Endothelial cell of umbilical vein (primary cell): ENCODE measurements around the gene CAMTA1. TPM values are rescaled to one million over a fixed set of nuclear protein-coding genes. Genes with fewer than 3 reads are reported as not detected.
A peak's percentile ranks its signal among the peaks of the same experiment; 100 is the strongest.

Experiments used
- BruUV-seq: library from RNA; stranded (reverse); fragments of 400-500 nt; replicated peaks from 2 replicates; lab custom pipeline; 2021; lab: Mats Ljungman, UMichigan
- CTCF ChIA-PET: fragments of 300-600, 350-600 bp; sonication (Branson Sonifier 250); formaldehyde crosslinking; loops from one replicate; lab custom pipeline; 2021; ENCODE audit warnings: antibody characterized with exemption, inconsistent platforms; lab: Charles Lee
- POLR2A ChIA-PET: fragments of 300-600, 350-600 bp; sonication (Branson Sonifier 250); formaldehyde crosslinking; loops from one replicate; lab custom pipeline; 2021; ENCODE audit warnings: antibody characterized with exemption, inconsistent platforms; lab: Charles Lee
- DNase-seq: peaks from one replicate; pipeline ENCODE4 v3.0.0-alpha.2; 2011; ENCODE audit warnings: low read depth, low spot score
- FAIRE-seq: peaks from 2 replicates; lab custom pipeline; 2011; peaks lifted over from hg19 to GRCh38; lab: Jason Lieb, UNC
- H2AFZ ChIP-seq: 2 replicates; pipeline ENCODE4 v1.6.0; 2012; ENCODE audit warnings: low read depth, low read length, control low read depth, inconsistent platforms
- H3K27ac ChIP-seq: 2 replicates; pipeline ENCODE4 v1.5.1; 2011; ENCODE audit warnings: low read depth, mild to moderate bottlenecking, control low read depth, low read length, moderate library complexity; ENCODE audit not compliant: insufficient read depth
- H3K27me3 ChIP-seq, 2 experiments: 2 replicates each; pipeline versions ENCODE4 v1.6.0 to v1.6.1; 2011; ENCODE audit warnings: low read length in 2 of 2, mixed read lengths in 1 of 2; ENCODE audit not compliant: control insufficient read depth in 2 of 2, insufficient read depth in 2 of 2
- H3K36me3 ChIP-seq, 2 experiments: 2 replicates in 1 of 2; 3 replicates in 1 of 2; pipeline ENCODE4 v1.5.1; 2011; ENCODE audit warnings: low read length in 2 of 2, mild to moderate bottlenecking in 1 of 2, moderate library complexity in 1 of 2; ENCODE audit not compliant: control insufficient read depth in 2 of 2, insufficient read depth in 2 of 2; ENCODE audit errors: extremely low read depth in 1 of 2
- H3K4me1 ChIP-seq: 3 replicates; pipeline ENCODE4 v1.5.1; 2011; ENCODE audit warnings: mild to moderate bottlenecking, low read length; ENCODE audit not compliant: control insufficient read depth, insufficient read depth; ENCODE audit errors: extremely low read depth
- H3K4me2 ChIP-seq: 2 replicates; pipeline ENCODE4 v1.6.1; 2011; ENCODE audit warnings: low read length, control low read depth, mixed read lengths; ENCODE audit not compliant: insufficient read depth
- H3K4me3 ChIP-seq, 3 experiments: fragments of 200-600 bp in 1 of 3; sonication (generic), shearing (Covaris generic) in 1 of 3; replicated peaks in 1 of 3; 2 replicates each; pipeline ENCODE4 v1.5.1; 2011 to 2016; ENCODE audit warnings: control low read depth in 3 of 3, low read length in 3 of 3, mild to moderate bottlenecking in 2 of 3, inconsistent platforms in 1 of 3, low read depth in 1 of 3, moderate library complexity in 1 of 3; ENCODE audit not compliant: insufficient read depth in 1 of 3
- H3K79me2 ChIP-seq: 2 replicates; pipeline ENCODE4 v1.6.0; 2012; ENCODE audit warnings: low read length, inconsistent platforms; ENCODE audit not compliant: control insufficient read depth, insufficient read depth
- H3K9ac ChIP-seq: replicated peaks from 2 replicates; pipeline ENCODE3; 2011; ENCODE audit warnings: low read length, control low read depth; ENCODE audit not compliant: insufficient read depth; ENCODE audit errors: extremely low read depth
- H3K9me1 ChIP-seq: replicated peaks from 3 replicates; pipeline ENCODE4 v1.6.0; 2011; ENCODE audit warnings: mild to moderate bottlenecking, low read length; ENCODE audit not compliant: control insufficient read depth, insufficient read depth; ENCODE audit errors: extremely low read depth
- H3K9me3 ChIP-seq: replicated peaks from 2 replicates; pipeline ENCODE4 v1.5.1; 2012; ENCODE audit warnings: low read length, inconsistent platforms; ENCODE audit not compliant: control insufficient read depth, insufficient read depth
- H4K20me1 ChIP-seq: replicated peaks from 2 replicates; pipeline ENCODE3; 2011; ENCODE audit warnings: mild to moderate bottlenecking, low read length; ENCODE audit not compliant: control insufficient read depth, insufficient read depth; ENCODE audit errors: extremely low read depth
- CTCF ChIP-seq, 2 donors: IDR thresholded peaks; 1 replicate in 1 of 2; 2 replicates in 1 of 2; pipeline ENCODE4 v1.5.1; 2011; ENCODE audit warnings: low read length in 2 of 2, mild to moderate bottlenecking in 2 of 2, moderate library complexity in 2 of 2, control low read depth in 1 of 2, inconsistent platforms in 1 of 2, low read depth in 1 of 2; ENCODE audit not compliant: insufficient read depth in 1 of 2; ENCODE audit errors: extremely low read depth in 1 of 2
- EZH2 ChIP-seq: IDR thresholded peaks from 2 replicates; pipeline ENCODE4 v1.6.1; 2012; ENCODE audit warnings: borderline replicate concordance, low read depth, mild to moderate bottlenecking, moderate library complexity, low read length, inconsistent platforms; ENCODE audit not compliant: severe bottlenecking
- FOS ChIP-seq: IDR thresholded peaks from 2 replicates; pipeline ENCODE4 v1.6.1; 2011; ENCODE audit warnings: mild to moderate bottlenecking, low read length, moderate library complexity, borderline replicate concordance; ENCODE audit not compliant: insufficient read depth
- GATA2 ChIP-seq: IDR thresholded peaks from 2 replicates; pipeline ENCODE4 v1.7.0; 2011; ENCODE audit warnings: low read depth, mild to moderate bottlenecking, moderate library complexity, mixed read lengths, low read length; ENCODE audit not compliant: insufficient read length, insufficient read depth
- JUN ChIP-seq: IDR thresholded peaks from 2 replicates; pipeline ENCODE4 v1.6.1; 2011; ENCODE audit warnings: borderline replicate concordance, low read depth; ENCODE audit not compliant: insufficient read length, insufficient read depth
- MAX ChIP-seq: IDR thresholded peaks from 2 replicates; pipeline ENCODE4 v1.6.1; 2011; ENCODE audit not compliant: insufficient read depth, insufficient read length
- MYC ChIP-seq: IDR thresholded peaks from one replicate; pipeline ENCODE4 v1.6.1; 2011; ENCODE audit warnings: mild to moderate bottlenecking, low read depth, low read length
- POLR2A ChIP-seq: IDR thresholded peaks from 2 replicates; pipeline ENCODE4 v1.6.1; 2012; ENCODE audit warnings: low read depth, mild to moderate bottlenecking, control low read depth, low read length
- POLR2AphosphoS5 ChIP-seq: IDR thresholded peaks from 2 replicates; pipeline ENCODE4 v1.6.1; 2012; ENCODE audit warnings: low read depth, mild to moderate bottlenecking, control low read depth, low read length, moderate library complexity; ENCODE audit not compliant: insufficient read depth
- dilution Hi-C: fragments of 300-500 bp; cut with MboI; formaldehyde crosslinking; loops from one replicate; pipeline ENCODE4 v1.15.0; 2019; ENCODE audit warnings: low sequenced_read_pairs; ENCODE audit not compliant: extremely low pct_ligation_motif_present
- intact Hi-C: fragments of 100-400 bp; cut with micrococcal nuclease; formaldehyde crosslinking; loops from one replicate; pipeline ENCODE4 v1.10.0; 2022
- polyA plus RNA-seq, 4 experiments: library from polyadenylated mRNA; depleted of rRNA in 3 of 4; stranded (reverse) in 3 of 4; unstranded in 1 of 4; fragments of >200 nt; gene quantifications; 2 replicates each; pipeline versions ENCODE4 v1.2.1 to v1.2.3, GENCODE V29; 2011 to 2012; ENCODE audit warnings: missing spikeins in 1 of 4
- total RNA-seq: library from RNA; stranded (reverse); gene quantifications from 2 replicates; pipeline ENCODE4 v1.2.3, GENCODE V29; 2021

The CAMTA1 gene
- total and polyA plus RNA-seq, 2 donors (not counting 3 experiments of a cell fraction or from before 2014, with no cell fraction given) = 50.8 to 92.7 TPM

- Histone ChIP-seq H3K9ac (no peak overlapping the region), H3K27me3 (no peaks in the 10 kb centered on the region), H3K4me1 (no peaks in the 10 kb centered on the region), H3K4me2 (no peak overlapping the region), H3K4me3 (no peak overlapping the region), H3K27ac (no peak overlapping the region), H3K36me3 (peaks cover 0 to 3% of the 10 kb centered on the region in 2 experiments), H3K9me1 (no peaks in the 10 kb centered on the region), H4K20me1 (no peaks in the 10 kb centered on the region), H3K9me3 (no peaks in the 10 kb centered on the region), H2AFZ (no peak overlapping the region), H3K79me2 (peaks cover 4% of the 10 kb centered on the region)
- FAIRE-seq (peak; percentile 33), DNase-seq (no peak)
- TF ChIP-seq EZH2 (no peak), POLR2AphosphoS5 (no peak), MAX (no peak), MYC (no peak), POLR2A (no peak), JUN (no peak), CTCF (IDR thresholded peaks at IDR 0.05; ENCODE audit: extremely low read depth in 1 of 2, insufficient read depth in 1 of 2, low read depth in 1 of 2, low read length in 2 of 2) (no peak), FOS (no peak), GATA2 (no peak)
- intact Hi-C loops = no loop called here
- dilution Hi-C loops = no loop called here
- ChIA-PET CTCF (interaction anchor here (0.7 to 1.6 kb wide), 6 partner anchors 10 to 174 kb away, joined by 3 to 5 read pairs (median 4); no protein-coding TSS in a partner anchor), POLR2A (no interaction called here)
- no TSS peak for BruUV-seq
Observed at GRCh38 chr1:6868660-6869380, 83.6 kb downstream of the CAMTA1 start.
